Activated T-cell treated with anti-CD3 and anti-CD28 coated beads for 48 hours (primary cell): ENCODE measurements around the gene P4HTM.
"Not testable (repeated sequence)": the region's sequence is repeated elsewhere in the genome, so short reads cannot be mapped to it uniquely, and the experiment has no call there.

Experiments
- DNase-seq: peaks from one replicate; pipeline ENCODE4 v3.0.0-alpha.2; 2020; ENCODE audit warnings: low read depth

Gene P4HTM

DNA sequence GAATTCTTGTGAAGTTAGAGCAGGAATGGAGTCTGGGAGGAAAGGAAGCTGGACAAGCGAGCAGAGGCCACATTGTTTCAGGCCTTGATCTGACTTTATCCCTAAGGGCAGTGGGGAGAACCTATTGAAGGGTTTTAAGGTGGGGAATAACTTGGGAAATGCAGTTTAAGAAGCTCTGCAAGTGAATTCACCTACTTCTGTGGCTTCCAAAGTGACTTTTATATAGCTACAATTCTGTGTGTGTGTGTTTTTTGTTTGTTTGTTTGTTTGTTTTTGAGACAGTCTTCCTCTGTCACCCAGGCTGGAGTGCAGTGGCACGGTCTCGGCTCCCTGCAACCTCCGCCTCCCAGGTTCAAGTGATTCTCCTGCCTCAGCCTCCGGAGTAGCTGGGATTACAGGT is 18.6 kb downstream of the P4HTM start:
- DNase-seq, result not testable (repeated sequence)

DNA sequence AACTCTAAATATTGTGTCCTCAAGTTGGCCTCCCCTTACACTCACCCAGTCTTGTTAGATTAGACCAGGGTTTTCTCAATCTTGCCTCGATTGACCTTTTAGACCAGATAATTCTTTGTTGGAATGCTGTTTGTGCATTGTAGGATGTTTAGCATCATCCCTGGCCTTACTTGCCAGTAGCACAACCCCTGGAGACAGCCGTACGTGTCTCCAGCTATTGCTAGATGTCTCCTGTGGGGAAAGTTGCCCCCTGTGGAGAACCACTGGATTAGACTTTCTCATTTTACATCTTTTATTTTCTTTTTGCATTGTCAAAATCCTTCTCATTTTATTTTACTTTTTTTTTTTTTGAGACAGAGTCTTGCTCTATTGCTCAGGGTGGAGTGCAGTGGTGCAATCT is 19.4 kb downstream of the P4HTM start:
- no peak for DNase-seq

DNA sequence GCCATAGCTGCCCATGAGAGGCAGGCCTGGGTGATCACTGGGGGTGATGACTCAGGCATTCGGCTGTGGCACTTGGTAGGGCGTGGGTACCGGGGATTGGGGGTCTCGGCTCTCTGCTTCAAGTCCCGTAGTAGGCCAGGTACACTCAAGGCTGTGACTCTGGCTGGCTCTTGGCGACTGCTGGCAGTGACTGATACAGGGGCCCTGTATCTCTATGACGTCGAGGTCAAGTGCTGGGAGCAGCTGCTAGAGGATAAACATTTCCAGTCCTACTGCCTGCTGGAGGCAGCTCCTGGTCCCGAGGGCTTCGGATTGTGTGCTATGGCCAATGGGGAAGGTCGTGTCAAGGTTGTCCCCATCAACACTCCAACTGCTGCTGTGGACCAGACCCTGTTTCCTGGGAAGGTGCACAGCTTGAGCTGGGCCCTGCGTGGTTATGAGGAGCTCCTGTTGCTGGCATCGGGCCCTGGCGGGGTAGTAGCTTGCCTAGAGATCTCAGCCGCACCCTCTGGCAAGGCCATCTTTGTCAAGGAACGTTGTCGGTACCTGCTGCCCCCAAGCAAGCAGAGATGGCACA is 22.5 kb downstream of the P4HTM start:
- no peak for DNase-seq

DNA sequence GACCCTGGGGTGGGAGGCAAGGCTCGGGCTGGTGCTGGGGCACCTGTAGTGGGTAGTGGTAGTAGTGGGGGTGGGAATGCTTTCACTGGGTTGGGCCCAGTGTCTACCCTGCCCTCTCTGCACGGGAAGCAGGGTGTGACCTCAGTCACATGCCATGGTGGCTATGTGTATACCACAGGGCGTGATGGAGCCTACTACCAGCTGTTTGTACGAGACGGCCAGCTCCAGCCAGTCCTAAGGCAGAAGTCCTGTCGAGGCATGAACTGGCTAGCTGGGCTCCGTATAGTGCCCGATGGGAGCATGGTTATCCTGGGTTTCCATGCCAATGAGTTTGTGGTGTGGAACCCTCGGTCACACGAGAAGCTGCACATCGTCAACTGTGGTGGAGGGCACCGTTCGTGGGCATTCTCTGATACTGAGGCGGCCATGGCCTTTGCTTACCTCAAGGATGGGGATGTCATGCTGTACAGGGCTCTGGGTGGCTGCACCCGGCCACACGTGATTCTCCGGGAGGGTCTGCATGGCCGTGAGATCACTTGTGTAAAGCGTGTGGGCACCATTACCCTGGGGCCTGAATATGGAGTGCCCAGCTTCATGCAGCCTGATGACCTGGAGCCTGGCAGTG is 23.2 kb downstream of the P4HTM start:
- no peak for DNase-seq

DNA sequence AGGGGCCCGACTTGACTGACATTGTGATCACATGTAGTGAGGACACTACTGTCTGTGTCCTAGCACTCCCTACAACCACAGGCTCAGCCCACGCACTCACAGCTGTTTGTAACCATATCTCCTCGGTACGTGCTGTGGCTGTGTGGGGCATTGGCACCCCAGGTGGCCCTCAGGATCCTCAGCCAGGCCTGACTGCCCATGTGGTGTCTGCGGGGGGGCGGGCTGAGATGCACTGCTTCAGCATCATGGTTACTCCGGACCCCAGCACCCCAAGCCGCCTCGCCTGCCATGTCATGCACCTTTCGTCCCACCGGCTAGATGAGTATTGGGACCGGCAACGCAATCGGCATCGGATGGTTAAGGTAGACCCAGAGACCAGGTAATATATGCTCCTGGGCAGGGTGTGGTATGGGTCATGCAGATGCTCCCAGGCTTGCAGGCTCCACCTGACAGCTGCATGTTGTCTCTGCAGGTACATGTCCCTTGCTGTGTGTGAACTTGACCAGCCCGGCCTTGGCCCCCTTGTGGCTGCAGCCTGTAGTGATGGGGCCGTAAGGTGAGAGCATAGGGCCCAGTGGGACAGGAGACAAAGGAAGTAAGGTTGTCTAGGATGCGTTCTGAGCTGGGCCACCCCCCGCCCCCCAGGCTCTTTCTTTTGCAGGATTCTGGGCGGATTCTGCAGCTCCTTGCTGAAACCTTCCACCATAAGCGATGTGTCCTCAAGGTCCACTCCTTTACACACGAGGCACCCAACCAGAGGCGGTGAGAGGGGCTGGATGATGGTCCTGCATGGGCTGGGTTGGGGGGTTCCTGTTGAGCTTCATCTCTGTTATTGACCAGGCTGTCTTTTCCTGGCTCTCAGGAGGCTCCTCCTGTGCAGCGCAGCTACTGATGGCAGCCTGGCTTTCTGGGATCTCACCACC is 24.0 kb downstream of the P4HTM start:
- DNase-seq, result peak; percentile 46

DNA sequence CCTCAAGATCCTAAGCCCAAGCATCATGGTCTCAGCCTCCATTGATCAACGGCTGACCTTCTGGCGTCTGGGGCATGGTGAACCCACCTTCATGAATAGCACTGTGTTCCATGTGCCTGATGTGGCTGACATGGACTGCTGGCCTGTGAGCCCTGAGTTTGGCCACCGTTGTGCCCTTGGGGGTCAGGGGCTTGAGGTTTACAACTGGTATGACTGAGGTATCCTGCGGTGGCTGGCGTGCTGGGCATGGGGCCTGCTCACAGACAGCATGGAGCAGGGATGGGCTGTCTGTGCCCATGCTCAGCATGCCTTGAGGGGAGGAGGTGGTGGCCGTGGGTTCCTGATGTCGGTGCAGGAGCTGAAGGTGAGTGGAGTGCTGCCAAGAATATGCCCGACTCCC is 25.0 kb downstream of the P4HTM start:
- no peak for DNase-seq

DNA sequence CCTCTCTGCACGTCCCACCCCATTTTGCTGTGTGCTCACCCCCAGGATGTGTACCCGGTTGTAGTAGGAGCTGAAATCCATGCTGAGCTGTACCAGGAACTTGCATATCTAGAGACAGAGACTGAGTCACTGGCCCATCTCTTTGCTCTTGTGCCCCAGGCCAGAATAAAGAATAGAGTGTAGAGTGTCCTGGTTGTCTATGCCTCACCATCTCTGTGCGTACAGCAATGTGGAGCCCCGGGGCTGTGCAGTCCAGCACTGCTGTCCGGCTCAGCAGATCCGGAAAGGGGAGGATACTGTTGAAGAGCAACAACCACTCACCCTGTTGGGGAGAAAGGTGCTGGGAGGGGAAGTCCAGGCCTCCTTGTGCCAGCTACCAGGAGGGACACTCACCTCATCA is 25.7 kb downstream of the P4HTM start:
- no peak for DNase-seq

DNA sequence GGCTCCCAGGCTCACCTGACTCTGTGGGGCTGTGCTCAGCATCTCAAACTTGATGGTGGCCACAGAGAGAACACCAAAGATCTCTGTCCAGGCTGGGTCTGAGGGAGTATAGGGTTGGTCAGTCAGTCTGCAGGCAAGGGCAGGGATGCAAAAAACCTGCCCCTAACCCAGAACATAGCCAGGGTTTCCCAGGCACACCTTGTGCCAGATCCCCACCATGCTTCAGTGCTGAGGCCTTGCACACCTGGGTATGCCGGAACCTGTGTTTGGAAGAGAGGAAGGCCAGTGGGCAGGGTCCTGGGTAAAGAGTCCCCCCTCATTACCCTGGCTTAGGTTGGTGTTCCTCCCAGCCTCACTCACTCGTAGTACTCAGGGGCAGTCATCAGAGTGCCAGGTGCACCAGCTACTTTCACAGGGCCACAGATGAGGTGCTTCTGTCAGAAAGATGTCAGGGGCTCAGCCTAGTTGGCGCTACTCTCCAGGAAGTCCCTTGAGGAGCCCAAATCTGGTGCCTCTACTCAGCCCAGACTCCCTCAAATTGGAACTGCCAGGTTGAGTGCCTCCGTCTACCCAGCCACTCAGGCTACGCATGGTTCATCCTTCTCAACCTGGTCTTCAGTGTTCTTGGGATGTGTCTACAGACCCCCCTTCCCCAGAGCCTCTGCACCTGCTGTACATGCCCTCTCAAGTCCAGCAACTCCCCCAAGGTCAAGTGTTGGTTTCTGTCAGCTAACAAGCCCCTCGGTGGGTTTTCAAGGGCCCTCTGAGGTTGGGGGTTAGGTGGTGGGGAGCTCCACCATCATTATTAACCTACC is 26.6 kb downstream of the P4HTM start:
- DNase-seq, result no peak

DNA sequence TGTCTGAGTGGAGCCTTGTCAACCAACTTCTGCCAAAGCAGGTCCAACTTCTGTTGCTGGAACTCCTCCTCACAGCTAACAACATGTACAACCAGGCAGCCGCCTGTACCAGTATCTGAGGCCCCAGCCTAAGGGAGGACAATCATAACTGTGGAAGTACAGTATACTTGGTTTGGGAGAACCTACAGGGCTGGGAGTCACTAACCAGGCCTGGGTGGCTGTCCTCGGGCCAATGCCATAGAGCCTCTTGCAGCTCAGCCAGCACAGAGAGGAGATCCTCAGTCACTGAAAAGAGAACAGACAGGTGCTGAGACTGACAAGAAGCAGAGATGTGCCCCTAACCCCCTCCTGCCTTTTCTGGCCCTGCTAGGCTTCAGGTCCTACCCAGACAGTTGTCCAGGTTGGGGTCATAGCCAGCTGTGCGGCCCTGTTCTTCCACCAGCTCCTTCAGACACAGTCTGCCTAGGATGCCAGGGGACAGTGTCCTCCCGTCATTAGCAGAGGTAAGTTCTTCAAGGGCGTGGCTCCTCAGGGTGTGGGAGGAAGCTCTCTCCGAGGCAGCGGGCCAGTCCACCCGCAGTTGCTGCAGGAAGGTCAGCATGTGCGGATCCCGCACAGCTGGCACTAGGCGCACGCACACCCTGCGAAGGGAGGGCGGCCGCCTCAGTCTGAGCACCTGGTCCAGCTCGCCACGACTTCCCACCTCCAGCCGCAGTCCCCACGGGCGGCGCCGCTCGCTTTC is 27.4 kb downstream of the P4HTM start:
- no peak for DNase-seq

DNA sequence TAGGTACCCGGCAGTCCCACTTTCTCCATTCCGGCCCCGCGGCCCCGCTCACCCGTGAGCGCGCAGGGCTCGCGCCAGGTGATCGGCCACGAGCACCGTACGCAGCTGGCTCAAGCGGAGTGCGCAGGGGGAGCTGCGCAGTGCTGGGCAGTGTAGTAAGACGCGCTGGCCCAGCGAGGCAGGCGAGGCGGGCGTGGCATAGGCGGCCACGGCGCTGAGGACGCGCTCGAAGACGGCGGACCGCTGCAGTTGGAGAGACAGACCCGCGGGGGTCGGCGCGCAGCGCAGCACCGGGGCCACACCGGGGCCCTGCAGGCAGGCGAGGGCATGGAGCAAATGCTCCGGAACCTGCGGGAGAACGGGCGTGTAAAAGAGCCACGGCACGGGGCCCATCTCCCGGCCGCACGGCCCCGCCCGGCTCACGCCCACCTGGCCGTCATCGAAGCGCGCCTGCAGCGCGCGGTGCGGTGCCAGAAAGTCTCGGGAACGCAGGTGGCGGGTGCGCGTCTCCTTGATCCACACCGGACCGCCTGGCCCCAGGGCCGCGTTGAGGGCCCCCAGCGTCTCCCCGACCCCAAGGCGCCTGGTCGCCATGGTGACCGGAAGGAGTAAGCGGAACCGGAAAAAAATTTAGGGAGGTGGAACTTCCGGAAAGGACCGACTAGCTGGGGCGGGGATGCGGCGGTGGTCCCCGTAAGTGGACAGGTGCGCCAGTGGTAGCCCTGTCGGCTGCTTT is 28.1 kb downstream of the P4HTM start, which contains the start of gene DALRD3:
DALRD3 (minus strand) TSS at position 610 of the 736 bp plus-strand sequence; CDS start at position 594, 16 bp downstream.
- peak; percentile 62 for DNase-seq

DNA sequence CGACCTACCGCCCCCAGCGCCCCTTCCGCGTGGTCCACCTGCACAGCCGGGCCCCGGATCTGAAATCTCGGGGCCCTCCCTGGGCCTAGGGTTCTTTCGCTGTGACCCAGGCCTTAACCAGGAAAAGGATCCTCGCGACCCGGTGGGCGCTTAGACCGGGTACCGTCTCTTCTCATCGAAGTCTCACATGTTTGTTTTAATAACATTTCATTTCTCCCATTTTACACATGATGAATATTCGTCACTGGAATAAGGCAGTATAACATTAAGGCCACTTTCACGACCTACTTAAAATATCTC is 28.6 kb downstream of the P4HTM start:
- no peak for DNase-seq

DNA sequence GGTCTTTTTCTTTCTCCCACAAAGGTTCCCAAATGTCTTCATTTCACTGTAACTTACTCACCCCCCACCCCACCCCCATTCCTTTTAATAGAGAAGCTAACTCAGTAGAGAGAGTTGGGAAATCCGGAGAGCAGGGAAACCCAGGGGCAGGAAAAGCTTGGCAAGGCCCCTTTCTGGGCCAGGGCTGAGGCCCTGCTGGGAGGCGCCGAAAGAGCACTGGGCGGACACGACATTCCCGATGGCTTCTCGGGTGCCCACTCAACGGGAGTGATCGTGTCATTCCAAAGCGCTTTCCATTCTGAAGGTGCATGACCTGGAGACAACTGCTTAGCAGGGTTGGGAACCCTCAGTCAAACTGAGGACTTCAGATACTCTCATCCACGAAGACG is 29.9 kb downstream of the P4HTM start:
- no peak for DNase-seq

DNA sequence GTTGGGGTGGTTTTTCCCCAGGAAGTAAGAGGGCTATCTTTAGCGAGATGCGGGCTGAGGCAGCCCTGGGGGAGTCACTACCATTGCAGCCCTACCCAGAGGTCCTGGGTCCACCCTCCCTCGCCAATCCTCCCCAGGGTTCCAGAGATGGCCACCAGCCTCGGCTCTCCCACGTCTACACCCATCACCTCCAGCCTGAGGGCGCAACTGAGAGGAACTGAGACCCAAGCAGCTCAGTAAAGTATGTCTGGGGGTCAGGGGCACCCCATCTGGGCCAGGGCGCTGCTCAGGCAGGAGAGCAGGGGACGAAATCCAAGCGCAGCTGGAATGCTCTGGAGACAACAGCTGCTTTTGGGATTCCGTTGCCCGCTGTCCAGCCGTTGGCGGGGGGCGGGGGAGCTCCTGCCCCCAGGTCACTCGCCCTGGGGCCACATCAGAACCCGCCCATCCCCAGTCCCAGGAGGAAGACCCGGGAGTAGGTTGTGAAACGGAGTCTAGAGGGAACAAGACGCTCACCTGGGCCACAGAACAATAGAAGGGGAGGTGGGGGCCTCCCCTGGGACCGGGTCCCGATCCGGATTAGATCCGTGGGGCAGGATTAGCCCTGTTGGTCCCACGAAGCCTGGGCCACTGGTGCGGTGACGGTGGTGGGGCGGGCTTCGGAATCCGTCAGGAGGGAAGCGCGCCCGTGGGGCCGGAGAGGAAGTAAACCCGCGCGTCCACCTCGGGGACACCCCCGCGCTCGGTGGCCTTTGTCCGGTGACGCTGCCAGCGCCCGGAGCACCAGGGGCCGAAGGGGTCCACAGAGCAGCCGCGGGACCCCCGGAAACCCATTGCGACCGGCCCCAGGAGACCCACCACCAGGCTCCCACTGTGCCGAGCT is 30.5 kb downstream of the P4HTM start:
- no peak for DNase-seq

DNA sequence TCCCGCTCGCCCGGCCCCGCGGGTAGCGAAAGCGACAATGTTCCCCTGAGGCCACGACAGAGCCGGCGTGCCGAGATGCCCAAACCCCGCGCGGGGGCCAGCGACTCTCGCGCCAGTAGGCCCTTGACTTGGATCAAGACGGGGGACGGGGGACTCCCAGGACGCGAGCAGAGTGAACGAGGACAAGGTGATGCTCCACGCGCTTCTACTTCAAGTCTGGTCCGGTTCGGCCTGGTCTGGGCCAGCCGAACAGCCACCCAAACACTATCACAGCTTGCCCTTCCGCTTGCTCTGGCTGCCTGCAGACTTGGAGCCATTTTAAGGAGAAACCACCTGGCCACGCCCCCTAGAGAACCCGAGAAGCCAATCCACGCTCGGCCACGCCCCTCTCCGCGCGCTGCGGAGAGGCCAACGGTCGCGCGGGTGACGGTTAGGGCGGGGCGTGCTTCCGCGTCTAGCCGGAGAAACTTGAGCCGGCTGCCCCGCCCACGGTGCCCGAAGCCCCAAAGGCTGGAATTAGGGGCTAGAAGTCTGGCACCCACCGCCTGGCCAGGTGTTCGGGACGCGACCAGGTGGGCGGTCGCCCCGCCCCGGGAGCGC is 31.3 kb downstream of the P4HTM start:
- peak; percentile 99 for DNase-seq

DNA sequence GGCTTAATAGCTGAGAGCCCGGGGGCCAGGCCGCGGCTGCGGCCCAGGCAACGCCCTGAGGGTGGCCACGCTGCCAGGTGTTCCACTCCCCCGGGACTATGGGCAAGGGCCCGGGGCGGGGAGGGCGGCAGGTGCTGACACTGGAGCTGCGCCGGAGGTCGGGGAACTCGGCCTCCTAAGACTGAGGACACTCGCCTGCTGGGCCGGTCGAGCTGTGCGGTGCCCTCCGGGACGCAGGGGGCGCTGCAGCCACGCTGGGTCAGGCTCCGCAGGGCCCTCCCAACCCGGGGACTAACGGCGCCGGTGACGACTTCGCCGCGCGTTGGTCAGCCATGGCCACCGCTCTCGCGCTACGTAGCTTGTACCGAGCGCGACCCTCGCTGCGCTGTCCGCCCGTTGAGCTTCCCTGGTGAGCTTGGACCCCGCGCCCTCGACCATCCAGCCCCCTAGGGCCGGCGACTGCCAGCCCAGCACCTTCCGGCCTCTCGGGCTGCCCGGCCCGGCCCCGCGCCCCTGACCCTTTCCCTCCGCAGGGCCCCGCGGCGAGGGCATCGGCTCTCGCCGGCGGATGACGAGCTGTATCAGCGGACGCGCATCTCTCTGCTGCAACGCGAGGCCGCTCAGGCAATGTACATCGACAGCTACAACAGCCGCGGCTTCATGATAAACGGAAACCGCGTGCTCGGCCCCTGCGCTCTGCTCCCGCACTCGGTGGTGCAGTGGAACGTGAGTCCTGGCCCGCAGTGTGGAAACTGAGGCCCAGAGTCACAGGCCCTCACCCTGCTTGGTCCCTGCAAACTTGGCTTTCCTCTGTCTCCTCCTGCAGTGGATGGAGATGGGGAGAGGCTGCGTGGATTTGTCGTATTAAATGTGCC is 32.0 kb downstream of the P4HTM start, which contains the start of gene NDUFAF3:
NDUFAF3 (plus strand) TSS at position 309 of the 875 bp plus-strand sequence; CDS start at position 333, 24 bp downstream.
- peak; percentile 94 for DNase-seq

DNA sequence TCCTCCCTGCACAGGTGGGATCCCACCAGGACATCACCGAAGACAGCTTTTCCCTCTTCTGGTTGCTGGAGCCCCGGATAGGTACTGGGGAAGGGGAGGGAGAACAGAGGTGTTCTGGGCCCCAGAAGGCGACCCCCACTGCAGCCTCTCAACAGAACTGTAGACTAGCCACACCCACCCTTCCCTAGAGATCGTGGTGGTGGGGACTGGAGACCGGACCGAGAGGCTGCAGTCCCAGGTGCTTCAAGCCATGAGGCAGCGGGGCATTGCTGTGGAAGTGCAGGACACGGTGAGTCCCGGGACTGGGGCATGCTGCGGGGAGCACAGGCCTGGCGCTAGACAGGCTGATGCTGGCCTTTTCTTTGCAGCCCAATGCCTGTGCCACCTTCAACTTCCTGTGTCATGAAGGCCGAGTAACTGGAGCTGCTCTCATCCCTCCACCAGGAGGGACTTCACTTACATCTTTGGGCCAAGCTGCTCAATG is 32.7 kb downstream of the P4HTM start:
- DNase-seq, result no peak

DNA sequence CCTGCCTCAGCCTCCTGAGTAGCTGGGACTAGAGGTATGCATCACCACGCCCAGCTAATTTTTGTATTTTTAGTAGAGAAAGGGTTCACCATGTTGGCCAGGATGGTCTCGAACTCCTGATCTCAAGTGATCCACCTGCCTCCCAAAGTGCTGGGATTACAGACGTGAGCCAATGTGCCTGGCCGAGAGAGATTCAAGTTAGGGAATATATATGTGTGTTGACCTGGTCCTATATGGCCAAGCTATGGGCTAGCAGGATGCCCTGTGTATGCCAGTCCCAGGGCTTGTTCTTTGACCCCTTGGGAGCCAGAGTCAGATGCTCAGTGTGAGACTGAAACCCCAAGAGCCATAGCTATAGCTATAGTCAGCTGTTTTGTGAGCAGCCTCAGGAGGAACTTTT is 33.7 kb downstream of the P4HTM start:
- DNase-seq, result no peak

DNA sequence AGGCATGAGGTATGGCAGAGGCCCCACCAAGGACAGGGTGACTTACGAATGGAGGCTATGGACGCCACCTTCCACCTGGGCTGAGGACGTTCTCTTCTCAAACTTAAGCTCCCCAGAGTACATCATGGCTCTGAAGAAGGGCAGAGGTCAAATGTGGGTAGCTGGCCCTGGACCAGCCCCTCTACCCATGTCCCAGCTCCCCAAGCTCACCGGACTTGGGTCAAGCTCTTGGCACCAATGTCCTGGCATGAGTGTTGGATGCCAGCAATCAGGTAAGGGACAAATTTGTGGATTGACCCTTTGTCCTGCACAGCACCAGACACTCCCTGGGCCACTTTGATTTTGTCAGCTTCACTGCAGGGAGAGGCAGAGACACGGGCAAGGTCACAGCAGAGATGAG is 34.4 kb downstream of the P4HTM start:
- DNase-seq, result no peak
